ENCODE measurements around the gene CCDC142. TPM values are rescaled to one million over a fixed set of nuclear protein-coding genes. Genes with fewer than 3 reads are reported as not detected.
A peak's percentile ranks its signal among the peaks of the same experiment; 100 is the strongest.

CCDC142 gene
- total and polyA plus RNA-seq, 10 of the 15 experiments (the other 5 are each of a cell fraction or from before 2014, with no cell fraction given), result 0.93 to 16.9 (median 9.0) TPM

- no peak for TF ChIP-seq FOS (IDR thresholded peaks at IDR 0.05; ENCODE audit: borderline replicate concordance, extremely low read depth, insufficient read length)
- TF ChIP-seq USF1 (IDR thresholded peaks at IDR 0.05; ENCODE audit: borderline replicate concordance, extremely low read length, insufficient read depth, low read depth, low read length), result no peak
- TF ChIP-seq POLR2A (IDR thresholded peaks at IDR 0.05; ENCODE audit: low read depth, low read length), result peak; percentile 84
- no peak for TF ChIP-seq ZNF217 (IDR thresholded peaks at IDR 0.05)
- TF ChIP-seq SREBF1 (IDR thresholded peaks at IDR 0.05; ENCODE audit: low read length), result no peak; the same call in 1 of the 2 replicates
- no peak for TF ChIP-seq IRF4 (IDR thresholded peaks at IDR 0.05; ENCODE audit: low read depth, low read length)
- TF ChIP-seq, protein P1, sequence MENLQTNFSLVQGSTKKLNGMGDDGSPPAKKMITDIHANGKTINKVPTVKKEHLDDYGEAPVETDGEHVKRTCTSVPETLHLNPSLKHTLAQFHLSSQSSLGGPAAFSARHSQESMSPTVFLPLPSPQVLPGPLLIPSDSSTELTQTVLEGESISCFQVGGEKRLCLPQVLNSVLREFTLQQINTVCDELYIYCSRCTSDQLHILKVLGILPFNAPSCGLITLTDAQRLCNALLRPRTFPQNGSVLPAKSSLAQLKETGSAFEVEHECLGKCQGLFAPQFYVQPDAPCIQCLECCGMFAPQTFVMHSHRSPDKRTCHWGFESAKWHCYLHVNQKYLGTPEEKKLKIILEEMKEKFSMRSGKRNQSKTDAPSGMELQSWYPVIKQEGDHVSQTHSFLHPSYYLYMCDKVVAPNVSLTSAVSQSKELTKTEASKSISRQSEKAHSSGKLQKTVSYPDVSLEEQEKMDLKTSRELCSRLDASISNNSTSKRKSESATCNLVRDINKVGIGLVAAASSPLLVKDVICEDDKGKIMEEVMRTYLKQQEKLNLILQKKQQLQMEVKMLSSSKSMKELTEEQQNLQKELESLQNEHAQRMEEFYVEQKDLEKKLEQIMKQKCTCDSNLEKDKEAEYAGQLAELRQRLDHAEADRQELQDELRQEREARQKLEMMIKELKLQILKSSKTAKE (IDR thresholded peaks at IDR 0.05; ENCODE audit: low read depth, poor library complexity, severe bottlenecking), result no peak
- TF ChIP-seq SIX5 (IDR thresholded peaks at IDR 0.05; ENCODE audit: low read depth, low read length, severe bottlenecking), result peak; percentile 93
- no peak for TF ChIP-seq SUZ12 (IDR thresholded peaks at IDR 0.05; ENCODE audit: unreplicated experiment)
- no peak for TF ChIP-seq MTA2 (IDR thresholded peaks at IDR 0.05; ENCODE audit: low read depth)
- TF ChIP-seq RELA (IDR thresholded peaks at IDR 0.05; ENCODE audit: borderline replicate concordance, partially characterized antibody), result no peak
- TF ChIP-seq EP300 (IDR thresholded peaks at IDR 0.05; ENCODE audit: borderline replicate concordance in 1 of 2, control insufficient read depth in 1 of 2, low read depth in 2 of 2, low read length in 2 of 2), result no peak
- no peak for TF ChIP-seq ZNF274 (IDR thresholded peaks at IDR 0.05; ENCODE audit: insufficient read depth, insufficient read length)
- TF ChIP-seq, protein P2, sequence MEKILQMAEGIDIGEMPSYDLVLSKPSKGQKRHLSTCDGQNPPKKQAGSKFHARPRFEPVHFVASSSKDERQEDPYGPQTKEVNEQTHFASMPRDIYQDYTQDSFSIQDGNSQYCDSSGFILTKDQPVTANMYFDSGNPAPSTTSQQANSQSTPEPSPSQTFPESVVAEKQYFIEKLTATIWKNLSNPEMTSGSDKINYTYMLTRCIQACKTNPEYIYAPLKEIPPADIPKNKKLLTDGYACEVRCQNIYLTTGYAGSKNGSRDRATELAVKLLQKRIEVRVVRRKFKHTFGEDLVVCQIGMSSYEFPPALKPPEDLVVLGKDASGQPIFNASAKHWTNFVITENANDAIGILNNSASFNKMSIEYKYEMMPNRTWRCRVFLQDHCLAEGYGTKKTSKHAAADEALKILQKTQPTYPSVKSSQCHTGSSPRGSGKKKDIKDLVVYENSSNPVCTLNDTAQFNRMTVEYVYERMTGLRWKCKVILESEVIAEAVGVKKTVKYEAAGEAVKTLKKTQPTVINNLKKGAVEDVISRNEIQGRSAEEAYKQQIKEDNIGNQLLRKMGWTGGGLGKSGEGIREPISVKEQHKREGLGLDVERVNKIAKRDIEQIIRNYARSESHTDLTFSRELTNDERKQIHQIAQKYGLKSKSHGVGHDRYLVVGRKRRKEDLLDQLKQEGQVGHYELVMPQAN (conservative IDR thresholded peaks at IDR 0.05), result peak; percentile 65; the same call in 1 of the 2 replicates
- TF ChIP-seq CBFB (IDR thresholded peaks at IDR 0.05; ENCODE audit: low read depth), result peak; percentile 77; the same call in 1 of the 2 replicates
- TF ChIP-seq, protein P3, sequence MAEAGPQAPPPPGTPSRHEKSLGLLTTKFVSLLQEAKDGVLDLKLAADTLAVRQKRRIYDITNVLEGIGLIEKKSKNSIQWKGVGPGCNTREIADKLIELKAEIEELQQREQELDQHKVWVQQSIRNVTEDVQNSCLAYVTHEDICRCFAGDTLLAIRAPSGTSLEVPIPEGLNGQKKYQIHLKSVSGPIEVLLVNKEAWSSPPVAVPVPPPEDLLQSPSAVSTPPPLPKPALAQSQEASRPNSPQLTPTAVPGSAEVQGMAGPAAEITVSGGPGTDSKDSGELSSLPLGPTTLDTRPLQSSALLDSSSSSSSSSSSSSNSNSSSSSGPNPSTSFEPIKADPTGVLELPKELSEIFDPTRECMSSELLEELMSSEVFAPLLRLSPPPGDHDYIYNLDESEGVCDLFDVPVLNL (IDR thresholded peaks at IDR 0.05; ENCODE audit: low read depth, low read length), result no peak; the same call in 1 of the 2 replicates
- TF ChIP-seq SMARCA5 (IDR thresholded peaks at IDR 0.05), result 0 out of 2 replicates have a peak, but pooled peaks have one; percentile 22
- peak; percentile 84; the same call in 1 of the 2 replicates for TF ChIP-seq CHD2 (IDR thresholded peaks at IDR 0.05; ENCODE audit: borderline replicate concordance, low read depth, low read length)
- TF ChIP-seq, protein P4, sequence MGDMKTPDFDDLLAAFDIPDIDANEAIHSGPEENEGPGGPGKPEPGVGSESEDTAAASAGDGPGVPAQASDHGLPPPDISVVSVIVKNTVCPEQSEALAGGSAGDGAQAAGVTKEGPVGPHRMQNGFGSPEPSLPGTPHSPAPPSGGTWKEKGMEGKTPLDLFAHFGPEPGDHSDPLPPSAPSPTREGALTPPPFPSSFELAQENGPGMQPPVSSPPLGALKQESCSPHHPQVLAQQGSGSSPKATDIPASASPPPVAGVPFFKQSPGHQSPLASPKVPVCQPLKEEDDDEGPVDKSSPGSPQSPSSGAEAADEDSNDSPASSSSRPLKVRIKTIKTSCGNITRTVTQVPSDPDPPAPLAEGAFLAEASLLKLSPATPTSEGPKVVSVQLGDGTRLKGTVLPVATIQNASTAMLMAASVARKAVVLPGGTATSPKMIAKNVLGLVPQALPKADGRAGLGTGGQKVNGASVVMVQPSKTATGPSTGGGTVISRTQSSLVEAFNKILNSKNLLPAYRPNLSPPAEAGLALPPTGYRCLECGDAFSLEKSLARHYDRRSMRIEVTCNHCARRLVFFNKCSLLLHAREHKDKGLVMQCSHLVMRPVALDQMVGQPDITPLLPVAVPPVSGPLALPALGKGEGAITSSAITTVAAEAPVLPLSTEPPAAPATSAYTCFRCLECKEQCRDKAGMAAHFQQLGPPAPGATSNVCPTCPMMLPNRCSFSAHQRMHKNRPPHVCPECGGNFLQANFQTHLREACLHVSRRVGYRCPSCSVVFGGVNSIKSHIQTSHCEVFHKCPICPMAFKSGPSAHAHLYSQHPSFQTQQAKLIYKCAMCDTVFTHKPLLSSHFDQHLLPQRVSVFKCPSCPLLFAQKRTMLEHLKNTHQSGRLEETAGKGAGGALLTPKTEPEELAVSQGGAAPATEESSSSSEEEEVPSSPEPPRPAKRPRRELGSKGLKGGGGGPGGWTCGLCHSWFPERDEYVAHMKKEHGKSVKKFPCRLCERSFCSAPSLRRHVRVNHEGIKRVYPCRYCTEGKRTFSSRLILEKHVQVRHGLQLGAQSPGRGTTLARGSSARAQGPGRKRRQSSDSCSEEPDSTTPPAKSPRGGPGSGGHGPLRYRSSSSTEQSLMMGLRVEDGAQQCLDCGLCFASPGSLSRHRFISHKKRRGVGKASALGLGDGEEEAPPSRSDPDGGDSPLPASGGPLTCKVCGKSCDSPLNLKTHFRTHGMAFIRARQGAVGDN (IDR thresholded peaks at IDR 0.05), result peak; percentile 51
Observed at GRCh38 chr2:74529357-74530238, 46.8 kb upstream of the CCDC142 start, which contains the start of the genes AUP1 and HTRA2 (continued).

Data from GM12878 (cell line).